Measurements from ENCODE around the gene MIOX.

The MIOX gene

GRCh38 chr22:50455201-50455600, 31.5 kb upstream of the MIOX start:
- no peak for DNase-seq (ENCODE audit: low spot score)

- DNase-seq (ENCODE audit: low spot score): no peak
Observed at GRCh38 chr22:50456026-50456425, 30.6 kb upstream of the MIOX start.

- DNase-seq (ENCODE audit: low spot score): no peak
Observed at GRCh38 chr22:50456466-50457234, 30.0 kb upstream of the MIOX start.

GRCh38 chr22:50459016-50459415, 27.6 kb upstream of the MIOX start:
- no peak for DNase-seq (ENCODE audit: low spot score)

- DNase-seq (ENCODE audit: low spot score): no peak
Observed at GRCh38 chr22:50459496-50460140, 27.0 kb upstream of the MIOX start.

GRCh38 chr22:50460938-50461337, 25.7 kb upstream of the MIOX start:
- no peak for DNase-seq (ENCODE audit: low spot score)

- no peak for DNase-seq (ENCODE audit: low spot score)
Observed at GRCh38 chr22:50461536-50461935, 25.1 kb upstream of the MIOX start.

- DNase-seq (ENCODE audit: low spot score): no peak
Observed at GRCh38 chr22:50461979-50462540, 24.6 kb upstream of the MIOX start.

- DNase-seq (ENCODE audit: low spot score): no peak
Observed at GRCh38 chr22:50463188-50463900, 23.3 kb upstream of the MIOX start.

GRCh38 chr22:50464451-50464850, 22.2 kb upstream of the MIOX start:
- no peak for DNase-seq (ENCODE audit: low spot score)

GRCh38 chr22:50465066-50465930, 21.4 kb upstream of the MIOX start:
- no peak for DNase-seq (ENCODE audit: low spot score)

GRCh38 chr22:50467341-50467740, 19.3 kb upstream of the MIOX start:
- no peak for DNase-seq (ENCODE audit: low spot score)

GRCh38 chr22:50467773-50468440, 18.8 kb upstream of the MIOX start:
- DNase-seq (ENCODE audit: low spot score): no peak

- DNase-seq (ENCODE audit: low spot score): no peak
Observed at GRCh38 chr22:50468626-50469025, 18.0 kb upstream of the MIOX start.

- peak; percentile 95 for DNase-seq (ENCODE audit: low spot score)
Observed at GRCh38 chr22:50469377-50470305, 17.0 kb upstream of the MIOX start.

- peak; percentile 77 for DNase-seq (ENCODE audit: low spot score)
Observed at GRCh38 chr22:50470491-50470890, 16.2 kb upstream of the MIOX start.

- no peak for DNase-seq (ENCODE audit: low spot score)
Observed at GRCh38 chr22:50471197-50471847, 15.3 kb upstream of the MIOX start.

- no peak for DNase-seq (ENCODE audit: low spot score)
Observed at GRCh38 chr22:50471962-50472361, 14.7 kb upstream of the MIOX start.

- DNase-seq (ENCODE audit: low spot score): peak; percentile 74
Observed at GRCh38 chr22:50473088-50473487, 13.6 kb upstream of the MIOX start.
